Peyer's patch (tissue), 4 donors: ENCODE measurements around the gene LENEP. TPM values are rescaled to one million over a fixed set of nuclear protein-coding genes. Genes with fewer than 3 reads are reported as not detected.

Experiments
- DNase-seq, 3 donors: peaks; one replicate each; pipeline ENCODE4 v3.0.0-alpha.2; 2017 to 2019
- H3K27ac ChIP-seq, 4 donors: fragments of 200-600 bp; sonication (generic); one replicate each; pipeline ENCODE4 v1.5.1; 2016 to 2019
- H3K27me3 ChIP-seq, 2 donors: fragments of 200-600 bp; sonication (generic); one replicate each; pipeline ENCODE4 v1.5.1; 2019
- H3K36me3 ChIP-seq, 3 donors: fragments of 200-600 bp; sonication (generic); one replicate each; pipeline ENCODE4 v1.5.1; 2016 to 2019
- H3K4me1 ChIP-seq, 4 donors: fragments of 200-600 bp; sonication (generic); one replicate each; pipeline ENCODE4 v1.5.1; 2016 to 2019
- H3K4me3 ChIP-seq, 4 donors: fragments of 200-600 bp; sonication (generic); 1 replicate in 3 of 4; 2 replicates in 1 of 4; pipeline ENCODE4 v1.5.1; 2016 to 2019; ENCODE audit warnings: mild to moderate bottlenecking in 1 of 4
- H3K9me3 ChIP-seq, 4 donors: fragments of 200-600 bp; sonication (generic); one replicate each; pipeline ENCODE4 v1.5.1; 2016 to 2019; ENCODE audit warnings: mild to moderate bottlenecking in 1 of 4
- CTCF ChIP-seq, 6 experiments: fragments of 450-650 bp in 4 of 6; fragments of 200-600 bp in 2 of 6; sonication (generic) in 1 of 6; IDR thresholded peaks; one replicate each; pipeline ENCODE4 v1.5.1; 2017 to 2019; ENCODE audit warnings: antibody characterized with exemption in 6 of 6, mild to moderate bottlenecking in 3 of 6, moderate library complexity in 1 of 6
- POLR2A ChIP-seq, 2 donors: fragments of 450-650 bp; IDR thresholded peaks; one replicate each; pipeline ENCODE4 v1.5.1; 2017; ENCODE audit warnings: antibody characterized with exemption in 2 of 2, mild to moderate bottlenecking in 2 of 2, moderate library complexity in 2 of 2
- total RNA-seq, 4 donors: library from RNA; depleted of rRNA; stranded (reverse); fragments of >200 nt; gene quantifications; one replicate each; pipeline ENCODE4 v1.1.0, GENCODE V29; 2016

Gene LENEP
- total RNA-seq, 4 donors from 2014 or later = not detected

- H3K27me3 ChIP-seq = no peaks in the 10 kb centered on the region
- TF ChIP-seq CTCF (IDR thresholded peaks at IDR 0.05) (no peak), POLR2A (IDR thresholded peaks at IDR 0.05) (peak; percentile 45 to 81)
- H3K9me3 ChIP-seq = no peaks in the 10 kb centered on the region
- H3K4me1 ChIP-seq = peaks cover 3 to 79% (median 46%) of the 10 kb centered on the region in 4 donors
- peaks cover 0 to 36% (median 0%) of the 10 kb centered on the region in 3 donors for H3K36me3 ChIP-seq
- peak overlapping the region in 2 of 4 donors; percentile 55 to 63 for H3K4me3 ChIP-seq
- peak overlapping the region; percentile 94 to 99 (median 96) for H3K27ac ChIP-seq
- peak; percentile 25 to 88 (median 85) for DNase-seq
These were observed 18.7 kb downstream of the LENEP start for GRCh38 chr1:155012026-155012546.

GRCh38 chr1:155012776-155013602, 19.6 kb downstream of the LENEP start:
- H3K27me3 ChIP-seq = no peaks in the 10 kb centered on the region
- H3K4me1 ChIP-seq = peaks cover 3 to 76% (median 50%) of the 10 kb centered on the region in 4 donors
- peak overlapping the region in 2 of 4 donors; percentile 35 to 63 for H3K4me3 ChIP-seq
- no peak for DNase-seq
- peaks cover 0 to 41% (median 0%) of the 10 kb centered on the region in 3 donors for H3K36me3 ChIP-seq
- TF ChIP-seq CTCF (IDR thresholded peaks at IDR 0.05) (no peak), POLR2A (IDR thresholded peaks at IDR 0.05) (no peak)
- H3K27ac ChIP-seq = peak overlapping the region; percentile 94 to 99 (median 96)
- no peaks in the 10 kb centered on the region for H3K9me3 ChIP-seq

- no peak for TF ChIP-seq POLR2A (IDR thresholded peaks at IDR 0.05)
- TF ChIP-seq CTCF (IDR thresholded peaks at IDR 0.05) = no peak
- Histone ChIP-seq H3K9me3 (no peaks in the 10 kb centered on the region), H3K27ac (peak overlapping the region; percentile 94 to 99 (median 96)), H3K4me1 (peaks cover 3 to 82% (median 53%) of the 10 kb centered on the region in 4 donors), H3K4me3 (peak overlapping the region in 1 of 4 donors; percentile 35), H3K36me3 (peaks cover 0 to 47% (median 0%) of the 10 kb centered on the region in 3 donors), H3K27me3 (no peaks in the 10 kb centered on the region)
- DNase-seq = peak; percentile 64 to 74 (median 70)
These were observed 20.2 kb downstream of the LENEP start for GRCh38 chr1:155013632-155014031.

GRCh38 chr1:155014709-155015508, 21.5 kb downstream of the LENEP start:
- peaks cover 0 to 42% (median 0%) of the 10 kb centered on the region in 3 donors for H3K36me3 ChIP-seq
- peak overlapping the region; percentile 94 to 99 (median 96) for H3K27ac ChIP-seq
- H3K4me1 ChIP-seq = peaks cover 3 to 81% (median 50%) of the 10 kb centered on the region in 4 donors
- no peak overlapping the region for H3K4me3 ChIP-seq
- H3K27me3 ChIP-seq = no peaks in the 10 kb centered on the region
- no peaks in the 10 kb centered on the region for H3K9me3 ChIP-seq
- peak in 1 of 3 donors; percentile 51 for DNase-seq
- TF ChIP-seq CTCF (IDR thresholded peaks at IDR 0.05) (no peak), POLR2A (IDR thresholded peaks at IDR 0.05) (no peak)

- Histone ChIP-seq H3K27me3 (no peaks in the 10 kb centered on the region), H3K9me3 (no peaks in the 10 kb centered on the region), H3K4me1 (peaks cover 3 to 74% (median 44%) of the 10 kb centered on the region in 4 donors), H3K36me3 (peaks cover 0 to 42% (median 0%) of the 10 kb centered on the region in 3 donors), H3K27ac (peak overlapping the region; percentile 85 to 99 (median 92)), H3K4me3 (no peak overlapping the region)
- DNase-seq = peak in 1 of 3 donors; percentile 61
- TF ChIP-seq CTCF (IDR thresholded peaks at IDR 0.05) (no peak), POLR2A (IDR thresholded peaks at IDR 0.05) (no peak)
These were observed 22.3 kb downstream of the LENEP start for GRCh38 chr1:155015527-155016230.
